Osteocyte (in vitro differentiated cells): ENCODE measurements around the gene EXOC3L2. TPM values are rescaled to one million over a fixed set of nuclear protein-coding genes. Genes with fewer than 3 reads are reported as not detected.

ENCODE experiments used
- DNase-seq: peaks from one replicate; pipeline ENCODE4 v3.0.0; 2021; ENCODE audit warnings: mixed read lengths; ENCODE audit not compliant: unreplicated experiment; ENCODE audit errors: extremely low spot score
- H3K27ac Mint-ChIP-seq: one replicate; pipeline ENCODE4 v1.8.0; 2021; ENCODE audit warnings: mild to moderate bottlenecking, mixed read lengths; ENCODE audit not compliant: unreplicated experiment
- H3K27me3 Mint-ChIP-seq: one replicate; pipeline ENCODE4 v1.8.0; 2021; ENCODE audit warnings: mixed read lengths; ENCODE audit not compliant: unreplicated experiment
- H3K36me3 Mint-ChIP-seq: one replicate; pipeline ENCODE4 v1.8.0; 2021; ENCODE audit warnings: mixed read lengths; ENCODE audit not compliant: unreplicated experiment
- H3K4me1 Mint-ChIP-seq: one replicate; pipeline ENCODE4 v1.8.0; 2021; ENCODE audit warnings: mixed read lengths; ENCODE audit not compliant: unreplicated experiment
- H3K4me3 Mint-ChIP-seq: one replicate; pipeline ENCODE4 v1.8.0; 2021; ENCODE audit warnings: mild to moderate bottlenecking, moderate library complexity, mixed read lengths; ENCODE audit not compliant: unreplicated experiment
- H3K9me3 Mint-ChIP-seq: one replicate; pipeline ENCODE4 v1.8.0; 2021; ENCODE audit warnings: mixed read lengths; ENCODE audit not compliant: unreplicated experiment
- total RNA-seq: library from RNA; stranded (reverse); gene quantifications from 2 replicates; pipeline ENCODE4 v1.2.1, GENCODE V29; 2021
- TF ChIP-seq, protein P1 (sequence below): fragments of 200-600 bp; sonication (generic); IDR thresholded peaks from 2 replicates; pipeline ENCODE4 v1.5.0; 2021; ENCODE audit warnings: antibody characterized with exemption, mild to moderate bottlenecking, moderate library complexity

The EXOC3L2 gene
- total RNA-seq, 1 donor from 2014 or later = 11.1 TPM

DNA sequence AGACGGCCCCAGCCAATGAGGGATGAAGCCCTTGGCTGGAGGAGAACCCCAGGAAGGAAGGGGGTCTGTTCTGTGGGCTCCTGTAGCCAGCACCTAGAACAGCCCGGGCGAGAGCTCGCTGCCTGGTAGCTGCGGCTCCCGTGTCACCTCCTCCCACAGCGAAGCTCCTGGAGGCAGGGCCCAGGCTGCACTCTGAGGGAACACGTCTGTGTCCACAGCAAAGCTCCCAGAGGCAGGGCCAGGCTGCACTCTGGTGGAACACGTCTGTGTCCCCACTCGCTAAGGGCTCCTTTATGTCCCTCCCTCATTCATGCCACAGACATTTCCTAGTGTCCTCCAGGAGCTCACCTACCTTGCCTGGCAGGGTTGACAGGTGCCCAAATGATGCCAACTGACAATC lies 75.6 kb downstream of the EXOC3L2 start:
- Mint-ChIP-seq H3K27me3 (no peaks in the 10 kb centered on the region), H3K4me3 (no peak overlapping the region), H3K9me3 (no peaks in the 10 kb centered on the region), H3K36me3 (no peaks in the 10 kb centered on the region), H3K4me1 (peaks cover 6% of the 10 kb centered on the region), H3K27ac (no peak overlapping the region)
- TF ChIP-seq, protein P1, sequence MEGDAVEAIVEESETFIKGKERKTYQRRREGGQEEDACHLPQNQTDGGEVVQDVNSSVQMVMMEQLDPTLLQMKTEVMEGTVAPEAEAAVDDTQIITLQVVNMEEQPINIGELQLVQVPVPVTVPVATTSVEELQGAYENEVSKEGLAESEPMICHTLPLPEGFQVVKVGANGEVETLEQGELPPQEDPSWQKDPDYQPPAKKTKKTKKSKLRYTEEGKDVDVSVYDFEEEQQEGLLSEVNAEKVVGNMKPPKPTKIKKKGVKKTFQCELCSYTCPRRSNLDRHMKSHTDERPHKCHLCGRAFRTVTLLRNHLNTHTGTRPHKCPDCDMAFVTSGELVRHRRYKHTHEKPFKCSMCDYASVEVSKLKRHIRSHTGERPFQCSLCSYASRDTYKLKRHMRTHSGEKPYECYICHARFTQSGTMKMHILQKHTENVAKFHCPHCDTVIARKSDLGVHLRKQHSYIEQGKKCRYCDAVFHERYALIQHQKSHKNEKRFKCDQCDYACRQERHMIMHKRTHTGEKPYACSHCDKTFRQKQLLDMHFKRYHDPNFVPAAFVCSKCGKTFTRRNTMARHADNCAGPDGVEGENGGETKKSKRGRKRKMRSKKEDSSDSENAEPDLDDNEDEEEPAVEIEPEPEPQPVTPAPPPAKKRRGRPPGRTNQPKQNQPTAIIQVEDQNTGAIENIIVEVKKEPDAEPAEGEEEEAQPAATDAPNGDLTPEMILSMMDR = no peak
- no peak for DNase-seq

DNA sequence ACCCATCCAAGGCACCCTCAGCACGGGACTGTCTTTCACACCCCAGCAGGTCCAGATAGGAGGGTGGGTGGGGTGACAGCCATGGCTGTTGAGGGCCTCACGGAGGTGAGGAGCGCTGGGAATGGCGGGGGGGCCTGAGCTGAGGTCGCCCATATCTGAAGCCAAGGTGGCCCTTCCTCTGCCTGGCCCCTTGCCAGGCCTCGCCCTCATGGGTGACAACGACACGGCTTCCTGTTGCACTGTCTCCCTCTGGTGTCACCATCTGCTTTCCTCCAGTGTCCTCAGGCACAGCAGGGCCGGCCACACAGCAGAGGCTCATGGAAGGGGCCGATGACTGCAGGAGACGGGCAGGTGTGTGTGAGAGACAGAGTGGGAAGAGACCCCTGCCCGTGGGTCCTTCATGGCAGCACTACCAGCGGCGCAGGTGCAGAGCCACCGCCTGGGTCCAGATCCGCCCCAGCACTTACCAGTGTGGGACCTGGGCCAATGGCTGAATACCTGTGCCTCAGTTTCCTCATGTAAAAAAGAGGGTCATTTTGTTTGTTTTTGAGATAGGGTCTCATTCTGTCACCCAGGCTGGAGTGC lies 76.3 kb downstream of the EXOC3L2 start:
- Mint-ChIP-seq H3K4me3 (no peak overlapping the region), H3K9me3 (no peaks in the 10 kb centered on the region), H3K27ac (no peak overlapping the region), H3K27me3 (no peaks in the 10 kb centered on the region), H3K4me1 (peaks cover 6% of the 10 kb centered on the region), H3K36me3 (no peaks in the 10 kb centered on the region)
- TF ChIP-seq, protein P1 = no peak
- DNase-seq = no peak

DNA sequence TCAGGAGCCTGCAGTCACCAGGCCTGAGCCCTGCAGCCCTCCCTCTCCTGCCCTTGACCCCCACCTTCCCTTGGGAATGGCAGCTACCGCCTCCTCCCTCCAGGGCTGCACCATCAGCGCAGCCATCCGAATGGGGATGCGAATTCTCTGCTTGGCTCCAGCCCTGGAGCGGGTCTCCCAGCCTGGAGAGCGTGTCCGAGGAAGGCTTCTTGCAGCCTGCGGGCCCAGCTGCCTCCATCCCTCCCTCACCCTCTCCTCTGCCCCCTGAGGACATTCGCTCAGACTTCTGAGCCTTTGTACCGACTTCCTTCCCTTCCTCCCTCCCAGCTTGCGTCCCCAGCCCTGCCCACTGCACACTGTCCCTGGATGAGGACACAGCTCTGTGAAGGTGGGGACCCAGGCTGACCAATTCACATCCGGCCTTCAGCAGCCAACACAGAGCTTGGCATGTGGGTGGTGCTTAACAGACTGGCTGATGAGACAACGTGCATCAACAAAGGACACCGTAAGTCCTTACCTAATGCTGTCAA lies 78.4 kb downstream of the EXOC3L2 start:
- Mint-ChIP-seq H3K4me3 (no peak overlapping the region), H3K27me3 (no peaks in the 10 kb centered on the region), H3K27ac (peak overlapping the region; percentile 18), H3K9me3 (no peaks in the 10 kb centered on the region), H3K4me1 (peaks cover 7% of the 10 kb centered on the region), H3K36me3 (no peaks in the 10 kb centered on the region)
- DNase-seq = no peak
- TF ChIP-seq, protein P1 = no peak

DNA sequence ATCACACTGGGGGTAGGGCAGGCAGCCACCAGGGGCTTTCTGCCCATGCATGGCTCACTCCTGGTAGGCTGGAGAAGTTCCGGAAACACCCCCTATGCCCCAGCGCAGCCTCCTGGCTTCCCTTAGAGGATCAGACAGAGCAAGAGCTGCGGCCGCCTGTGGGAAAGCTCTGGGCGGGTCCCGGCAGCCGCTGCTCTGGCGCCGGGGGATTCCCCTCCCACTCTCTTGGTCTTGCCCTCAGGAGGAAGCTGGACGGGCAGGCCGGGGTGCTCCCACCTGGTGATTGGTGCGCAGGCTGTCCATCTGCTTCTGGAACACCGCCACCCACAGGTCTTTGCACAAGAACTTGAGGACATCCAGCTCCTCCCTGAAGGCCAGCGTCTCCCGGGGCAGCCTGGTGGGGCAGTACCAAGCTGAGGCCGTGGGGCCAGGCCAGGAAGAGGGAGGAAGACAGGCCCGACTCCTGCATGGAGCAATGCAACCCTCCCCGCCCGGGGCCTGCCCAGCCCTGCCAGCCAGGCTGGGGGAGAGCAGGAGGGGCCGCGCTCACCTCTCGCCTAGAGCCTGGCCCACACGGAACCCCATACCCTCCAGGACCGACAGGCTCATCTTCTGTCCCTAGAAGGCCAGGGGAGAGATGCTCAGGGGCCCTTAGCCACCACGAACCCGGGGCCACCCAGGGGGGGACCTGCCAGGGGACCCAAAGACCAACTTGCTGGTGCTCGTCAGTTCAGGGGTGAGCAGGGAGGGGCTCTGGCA lies 80.5 kb downstream of the EXOC3L2 start:
- H3K4me1 Mint-ChIP-seq = peaks cover 7% of the 10 kb centered on the region
- no peak overlapping the region for H3K27ac Mint-ChIP-seq
- no peaks in the 10 kb centered on the region for H3K9me3 Mint-ChIP-seq
- H3K4me3 Mint-ChIP-seq = no peak overlapping the region
- TF ChIP-seq, protein P1 = no peak
- no peaks in the 10 kb centered on the region for H3K27me3 Mint-ChIP-seq
- DNase-seq = no peak
- H3K36me3 Mint-ChIP-seq = no peaks in the 10 kb centered on the region

DNA sequence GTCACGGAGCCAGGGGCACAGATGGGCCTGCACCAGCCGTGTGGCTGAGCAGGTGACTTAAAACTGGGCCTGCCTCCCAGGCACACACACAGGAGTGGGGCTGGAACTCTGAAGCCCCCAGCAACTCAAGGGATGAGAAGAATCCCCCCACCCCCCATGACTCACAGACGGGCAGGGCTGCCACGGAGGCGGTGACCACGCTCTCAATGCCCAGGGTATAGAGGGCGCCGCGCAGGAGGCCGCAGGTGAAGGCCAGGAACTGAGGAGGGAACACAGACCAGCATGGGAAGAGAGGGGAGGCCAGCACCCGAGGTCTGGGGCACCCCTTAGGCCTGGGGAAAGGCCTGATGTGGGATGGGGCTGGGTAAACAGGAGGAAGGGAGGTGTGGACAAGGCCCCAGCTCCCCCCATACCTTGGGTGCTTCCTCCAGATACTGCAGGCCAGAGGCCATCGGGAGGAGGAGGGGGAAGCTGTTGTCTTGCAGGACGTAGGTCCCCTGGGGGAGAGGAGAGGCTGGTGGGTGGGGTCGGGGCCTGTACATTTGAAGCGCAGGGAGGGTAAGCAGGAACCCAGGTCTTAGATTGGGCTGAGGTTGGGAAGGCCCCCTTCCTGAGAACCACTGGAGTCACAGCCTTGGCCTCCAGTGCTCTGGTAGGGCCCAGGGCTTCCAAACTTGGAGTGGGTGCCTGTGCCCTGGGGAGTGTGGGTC lies 81.3 kb downstream of the EXOC3L2 start:
- TF ChIP-seq, protein P1 = no peak
- Mint-ChIP-seq H3K27ac (no peak overlapping the region), H3K27me3 (no peaks in the 10 kb centered on the region), H3K4me3 (no peak overlapping the region), H3K36me3 (no peaks in the 10 kb centered on the region), H3K4me1 (peaks cover 7% of the 10 kb centered on the region), H3K9me3 (no peaks in the 10 kb centered on the region)
- DNase-seq = no peak
